Measurements from ENCODE around the gene TRAPPC12.

TRAPPC12 gene

GRCh38 chr2:3408781-3409180 is 29.3 kb downstream of the TRAPPC12 start:
- Histone ChIP-seq H4K20me1 (ENCODE audit: insufficient read depth) (no peaks in the 10 kb centered on the region), H3K27ac (no peak overlapping the region), H3K36me3 (ENCODE audit: insufficient read depth) (no peaks in the 10 kb centered on the region), H3K9ac (no peak overlapping the region), H2AFZ (ENCODE audit: low read depth) (no peak overlapping the region), H3K4me3 (IDR thresholded peaks at IDR 0.05; ENCODE audit: insufficient read depth, low read depth, low read length) (no peak overlapping the region), H3K4me2 (no peak overlapping the region), H3K27me3 (ENCODE audit: insufficient read depth, low read depth) (no peaks in the 10 kb centered on the region), H3K4me1 (ENCODE audit: low read depth, poor library complexity, severe bottlenecking) (no peaks in the 10 kb centered on the region), H3K79me2 (ENCODE audit: insufficient read depth, low read depth) (no peaks in the 10 kb centered on the region)
- TF ChIP-seq CTCF (conservative IDR thresholded peaks at IDR 0.05; ENCODE audit: low read depth, low read length), result no peak

DNA sequence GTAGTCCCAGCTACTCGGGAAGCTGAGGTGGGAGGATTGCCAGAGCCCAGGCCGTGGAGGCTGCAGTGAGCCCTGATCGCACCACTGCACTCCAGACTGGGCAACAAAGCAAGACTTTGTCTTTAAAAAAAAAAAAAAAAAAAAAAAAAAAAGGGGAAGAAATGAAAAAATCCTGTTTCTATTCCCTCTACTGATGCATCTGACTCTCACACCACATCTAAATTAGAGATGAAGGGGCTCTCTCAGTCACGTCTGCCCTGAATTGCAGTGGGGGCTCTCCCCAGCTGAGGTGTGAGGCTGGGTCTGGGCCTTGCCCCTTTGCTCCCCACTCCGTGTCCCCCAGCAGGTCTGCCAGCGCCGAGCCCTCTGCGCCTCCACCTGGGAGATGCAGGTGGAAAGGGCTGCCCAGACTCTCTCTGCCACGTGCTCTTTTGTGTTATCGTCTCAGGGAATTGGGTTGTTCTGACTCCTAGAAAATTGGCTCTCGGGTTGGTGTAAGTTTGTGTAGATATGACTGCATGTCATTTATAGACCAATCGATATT is 30.2 kb downstream of the TRAPPC12 start:
- H3K79me2 ChIP-seq (ENCODE audit: insufficient read depth, low read depth), result no peaks in the 10 kb centered on the region
- no peak overlapping the region for H3K27ac ChIP-seq
- no peaks in the 10 kb centered on the region for H4K20me1 ChIP-seq (ENCODE audit: insufficient read depth)
- H3K9ac ChIP-seq, result no peak overlapping the region
- H3K27me3 ChIP-seq (ENCODE audit: insufficient read depth, low read depth), result no peaks in the 10 kb centered on the region
- no peak overlapping the region for H3K4me2 ChIP-seq
- H3K4me1 ChIP-seq (ENCODE audit: low read depth, poor library complexity, severe bottlenecking), result no peaks in the 10 kb centered on the region
- H2AFZ ChIP-seq (ENCODE audit: low read depth), result no peak overlapping the region
- H3K4me3 ChIP-seq (IDR thresholded peaks at IDR 0.05; ENCODE audit: insufficient read depth, low read depth, low read length), result no peak overlapping the region
- H3K36me3 ChIP-seq (ENCODE audit: insufficient read depth), result no peaks in the 10 kb centered on the region
- TF ChIP-seq CTCF (conservative IDR thresholded peaks at IDR 0.05; ENCODE audit: low read depth, low read length), result no peak

DNA sequence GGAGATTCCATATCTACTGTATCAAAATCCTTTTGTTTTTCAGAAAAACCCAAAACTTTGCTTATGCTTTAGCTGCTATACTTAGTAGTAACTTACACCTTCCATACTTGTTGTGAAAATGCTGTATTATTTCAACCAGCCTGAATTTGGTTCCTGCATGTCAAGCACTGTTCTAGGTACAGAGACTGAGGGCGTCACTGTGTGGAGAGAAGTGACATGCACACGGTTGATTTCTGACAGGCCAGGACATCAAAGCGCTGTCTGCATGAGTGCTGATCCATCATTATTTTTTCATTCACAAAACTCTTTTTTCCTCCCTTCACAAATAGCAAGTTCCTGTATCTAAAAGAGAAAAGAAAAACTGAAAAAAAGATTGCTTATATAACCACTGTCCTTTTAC is 31.6 kb downstream of the TRAPPC12 start:
- no peaks in the 10 kb centered on the region for H3K79me2 ChIP-seq (ENCODE audit: insufficient read depth, low read depth)
- no peaks in the 10 kb centered on the region for H4K20me1 ChIP-seq (ENCODE audit: insufficient read depth)
- no peaks in the 10 kb centered on the region for H3K36me3 ChIP-seq (ENCODE audit: insufficient read depth)
- H2AFZ ChIP-seq (ENCODE audit: low read depth), result no peak overlapping the region
- H3K27me3 ChIP-seq (ENCODE audit: insufficient read depth, low read depth), result no peaks in the 10 kb centered on the region
- TF ChIP-seq CTCF (conservative IDR thresholded peaks at IDR 0.05; ENCODE audit: low read depth, low read length), result no peak
- no peak overlapping the region for H3K27ac ChIP-seq
- H3K9ac ChIP-seq, result no peak overlapping the region
- H3K4me2 ChIP-seq, result no peak overlapping the region
- H3K4me3 ChIP-seq (IDR thresholded peaks at IDR 0.05; ENCODE audit: insufficient read depth, low read depth, low read length), result no peak overlapping the region
- H3K4me1 ChIP-seq (ENCODE audit: low read depth, poor library complexity, severe bottlenecking), result no peaks in the 10 kb centered on the region

GRCh38 chr2:3413697-3414096 is 34.2 kb downstream of the TRAPPC12 start:
- H3K4me3 ChIP-seq (IDR thresholded peaks at IDR 0.05; ENCODE audit: insufficient read depth, low read depth, low read length), result no peak overlapping the region
- H3K79me2 ChIP-seq (ENCODE audit: insufficient read depth, low read depth), result no peaks in the 10 kb centered on the region
- H3K36me3 ChIP-seq (ENCODE audit: insufficient read depth), result no peaks in the 10 kb centered on the region
- no peaks in the 10 kb centered on the region for H3K4me1 ChIP-seq (ENCODE audit: low read depth, poor library complexity, severe bottlenecking)
- no peak overlapping the region for H3K27ac ChIP-seq
- H2AFZ ChIP-seq (ENCODE audit: low read depth), result no peak overlapping the region
- no peaks in the 10 kb centered on the region for H3K27me3 ChIP-seq (ENCODE audit: insufficient read depth, low read depth)
- H3K4me2 ChIP-seq, result no peak overlapping the region
- H3K9ac ChIP-seq, result no peak overlapping the region
- no peaks in the 10 kb centered on the region for H4K20me1 ChIP-seq (ENCODE audit: insufficient read depth)
- TF ChIP-seq CTCF (conservative IDR thresholded peaks at IDR 0.05; ENCODE audit: low read depth, low read length), result no peak
